H4 (cell line): Measurements from ENCODE around the gene GSTK1. TPM values are rescaled to one million over a fixed set of nuclear protein-coding genes. Genes with fewer than 3 reads are reported as not detected.
"Not testable (repeated sequence)": the region's sequence is repeated elsewhere in the genome, so short reads cannot be mapped to it uniquely, and the experiment has no call there.

Experiments
- DNase-seq: peaks from one replicate; pipeline ENCODE4 v3.0.0-alpha.2; 2015; ENCODE audit warnings: low spot score
- total RNA-seq: library from RNA; depleted of rRNA; stranded (reverse); fragments of >200 nt; shearing (Covaris generic); gene quantifications from 2 replicates; pipeline ENCODE4 v1.2.3, GENCODE V29; 2014

The GSTK1 gene
- total RNA-seq, 1 experiment from 2014 or later, result 152 TPM

- no peak for DNase-seq
Observed at GRCh38 chr7:143238289-143238980, 24.8 kb upstream of the GSTK1 start.

GRCh38 chr7:143239813-143240212, 23.4 kb upstream of the GSTK1 start:
- no peak for DNase-seq

GRCh38 chr7:143240291-143241168, 22.7 kb upstream of the GSTK1 start:
- peak; percentile 61 for DNase-seq

- no peak for DNase-seq
Observed at GRCh38 chr7:143242306-143242705, 20.9 kb upstream of the GSTK1 start.

GRCh38 chr7:143243111-143243510, 20.1 kb upstream of the GSTK1 start:
- no peak for DNase-seq

- no peak for DNase-seq
Observed at GRCh38 chr7:143243614-143244013, 19.6 kb upstream of the GSTK1 start.

GRCh38 chr7:143244321-143244720, 18.9 kb upstream of the GSTK1 start:
- DNase-seq, result no peak

GRCh38 chr7:143245123-143245522, 18.1 kb upstream of the GSTK1 start:
- DNase-seq, result peak; percentile 19

GRCh38 chr7:143247372-143247771, 15.9 kb upstream of the GSTK1 start:
- DNase-seq, result no peak

GRCh38 chr7:143248761-143249354, 14.4 kb upstream of the GSTK1 start:
- no peak for DNase-seq

GRCh38 chr7:143250199-143250598, 13.0 kb upstream of the GSTK1 start:
- DNase-seq, result no peak

GRCh38 chr7:143250822-143251221, 12.4 kb upstream of the GSTK1 start:
- no peak for DNase-seq

GRCh38 chr7:143252006-143252405, 11.2 kb upstream of the GSTK1 start:
- DNase-seq, result no peak

GRCh38 chr7:143255564-143255963, 7.7 kb upstream of the GSTK1 start:
- no peak for DNase-seq

- DNase-seq, result no peak
Observed at GRCh38 chr7:143256325-143256724, 6.9 kb upstream of the GSTK1 start.

GRCh38 chr7:143256932-143257331, 6.3 kb upstream of the GSTK1 start:
- no peak for DNase-seq

- DNase-seq, result no peak
Observed at GRCh38 chr7:143257501-143257900, 5.7 kb upstream of the GSTK1 start.

GRCh38 chr7:143258831-143259230, 4.4 kb upstream of the GSTK1 start:
- DNase-seq, result no peak

GRCh38 chr7:143259765-143260164, 3.5 kb upstream of the GSTK1 start:
- DNase-seq, result no peak

GRCh38 chr7:143261901-143262300, 1.3 kb upstream of the GSTK1 start:
- DNase-seq, result no peak

GRCh38 chr7:143264196-143264568, 941 bp downstream of the GSTK1 start:
- not testable (repeated sequence) for DNase-seq

GRCh38 chr7:143265017-143265693, 1.9 kb downstream of the GSTK1 start:
- DNase-seq, result no peak
